ENCODE results near the gene RAB35.

RAB35 gene

DNA sequence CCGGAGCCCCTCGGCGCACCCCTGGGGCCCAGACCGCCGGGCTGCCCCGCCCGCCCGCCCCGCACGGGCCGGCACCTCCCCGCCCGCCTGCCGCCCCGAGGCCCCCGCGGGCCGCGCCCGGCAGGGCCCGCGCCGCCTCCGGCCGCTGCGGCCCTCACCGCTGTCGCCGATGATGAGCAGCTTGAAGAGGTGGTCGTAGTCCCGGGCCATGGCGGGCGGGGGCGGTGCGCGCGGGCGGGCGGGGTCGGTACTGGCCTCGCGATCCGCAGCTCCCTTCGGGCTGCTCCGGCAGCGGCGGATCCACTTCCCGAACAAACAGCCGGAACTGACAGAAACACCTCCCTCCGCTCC, at the start of gene RAB35:
Gene RAB35, minus strand, starts transcription at position 313 of the 351 bp plus-strand sequence. Its CDS starts 103 bp downstream, at position 210.
- DNase-seq: no peak

DNA sequence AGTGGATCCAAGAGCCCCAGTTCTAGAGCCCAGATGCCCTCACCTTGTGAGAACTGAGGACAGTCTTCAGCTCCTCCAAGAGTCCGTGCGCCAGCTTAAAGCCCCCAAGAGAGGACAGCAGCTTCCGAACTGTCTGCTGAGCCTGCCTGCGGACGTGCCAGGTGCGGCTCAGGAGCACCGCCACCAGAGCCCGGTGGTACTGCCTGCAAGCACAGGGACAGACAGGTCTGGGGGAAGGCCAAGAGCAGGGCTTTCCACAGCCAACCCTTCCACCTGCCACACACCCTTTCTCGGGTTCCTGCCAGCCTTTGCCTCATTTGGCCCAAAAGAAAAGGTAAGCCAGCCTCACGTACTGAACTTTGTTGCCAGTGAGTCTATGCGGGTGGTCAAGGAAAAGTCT, 47.7 kb upstream of the RAB35 start:
- DNase-seq: no peak

DNA sequence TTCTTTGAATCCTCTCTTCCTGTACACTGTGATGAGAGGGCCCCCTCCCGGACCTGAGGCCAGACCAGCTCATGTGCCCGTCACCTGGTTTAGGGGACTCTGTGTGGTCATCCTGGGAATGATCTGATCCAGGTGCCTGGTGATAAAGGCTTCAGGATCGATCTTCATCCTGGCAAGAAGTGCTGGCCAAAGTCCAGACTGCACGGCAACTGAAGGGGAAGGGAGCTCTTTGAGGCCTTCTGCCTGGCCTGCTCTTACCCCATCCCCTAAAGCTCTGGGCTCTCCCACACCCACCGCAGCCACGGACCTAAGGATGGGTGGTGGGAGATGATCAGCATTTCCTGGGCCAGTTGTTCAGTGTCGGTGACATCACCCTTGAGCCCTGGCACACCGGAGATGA, 46.2 kb upstream of the RAB35 start:
- no peak for DNase-seq

DNA sequence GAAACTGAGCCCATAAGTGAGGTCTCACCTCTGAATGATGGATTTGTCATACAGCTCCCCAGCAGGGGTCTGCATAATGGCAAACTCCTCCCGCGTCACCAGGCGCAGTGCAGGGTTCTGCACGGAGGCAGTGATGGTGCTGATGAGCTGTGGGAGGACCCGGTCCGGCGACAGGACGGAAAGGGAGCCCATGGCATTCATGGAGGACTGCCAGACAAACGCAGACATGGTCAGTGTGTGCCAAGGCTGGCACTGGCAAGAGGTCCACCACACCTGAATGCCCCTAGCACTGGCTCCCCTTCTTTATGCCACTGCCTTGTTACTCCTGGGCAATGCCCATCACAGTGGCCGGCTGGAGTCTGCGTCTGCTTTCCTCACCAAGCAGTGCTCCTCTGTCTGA, 45.3 kb upstream of the RAB35 start:
- no peak for DNase-seq

- DNase-seq: no peak
These were observed 43.1 kb upstream of the RAB35 start for GRCh38 chr12:120159509-120160237.

GRCh38 chr12:120158351-120158750, 41.8 kb upstream of the RAB35 start:
- no peak for DNase-seq

GRCh38 chr12:120157678-120158077, 41.1 kb upstream of the RAB35 start:
- no peak for DNase-seq

GRCh38 chr12:120156315-120157259, 40.0 kb upstream of the RAB35 start:
- DNase-seq: no peak

DNA sequence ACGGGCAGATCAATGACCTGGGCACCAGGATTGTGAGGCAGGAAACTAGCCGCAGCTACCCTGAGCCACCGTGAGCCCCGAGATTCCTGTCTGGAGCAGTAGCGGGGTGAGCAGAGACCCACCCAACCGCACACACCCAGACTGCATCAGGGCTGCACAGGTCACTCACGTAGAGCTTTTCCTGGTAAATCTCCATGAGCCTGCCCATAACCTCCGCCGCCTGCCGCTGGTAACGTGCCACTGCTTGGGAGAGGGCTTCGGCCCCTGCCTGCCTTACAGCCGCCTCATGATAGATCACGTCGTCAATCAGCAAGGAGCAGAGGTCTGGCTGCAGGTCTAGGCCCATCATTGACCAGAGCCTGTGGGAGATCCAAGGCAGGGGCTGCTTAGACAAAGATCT, 38.5 kb upstream of the RAB35 start:
- DNase-seq: no peak

DNA sequence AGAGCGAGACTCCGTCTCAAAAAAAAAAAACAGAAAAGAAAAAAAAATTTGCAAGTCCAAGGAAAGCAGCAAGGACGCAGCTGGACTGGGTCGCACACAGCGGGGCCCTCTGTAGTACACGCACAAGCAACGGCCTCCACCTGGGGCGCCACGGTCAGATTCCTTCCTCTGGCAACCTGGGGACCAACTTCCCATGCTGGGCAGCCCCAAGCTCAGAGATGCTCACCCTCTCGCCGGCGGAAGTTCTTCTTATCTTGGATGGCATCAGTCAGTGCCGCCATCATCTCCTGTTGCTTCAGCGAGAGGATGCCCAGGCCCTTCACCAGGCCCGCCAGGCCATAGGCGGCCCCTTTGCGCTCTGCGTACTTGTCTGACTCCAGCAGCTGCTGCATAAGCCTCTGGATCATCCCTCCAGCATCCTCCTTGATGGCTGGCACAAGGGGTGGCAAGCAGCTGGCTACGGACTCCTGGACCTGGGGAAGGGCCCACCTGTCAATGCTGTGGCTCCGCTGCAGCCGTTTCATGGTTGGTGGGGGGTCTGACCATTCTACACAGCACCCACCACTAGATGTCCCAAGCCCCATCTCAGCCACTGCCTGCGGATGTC, 34.5 kb upstream of the RAB35 start:
- DNase-seq: no peak

DNA sequence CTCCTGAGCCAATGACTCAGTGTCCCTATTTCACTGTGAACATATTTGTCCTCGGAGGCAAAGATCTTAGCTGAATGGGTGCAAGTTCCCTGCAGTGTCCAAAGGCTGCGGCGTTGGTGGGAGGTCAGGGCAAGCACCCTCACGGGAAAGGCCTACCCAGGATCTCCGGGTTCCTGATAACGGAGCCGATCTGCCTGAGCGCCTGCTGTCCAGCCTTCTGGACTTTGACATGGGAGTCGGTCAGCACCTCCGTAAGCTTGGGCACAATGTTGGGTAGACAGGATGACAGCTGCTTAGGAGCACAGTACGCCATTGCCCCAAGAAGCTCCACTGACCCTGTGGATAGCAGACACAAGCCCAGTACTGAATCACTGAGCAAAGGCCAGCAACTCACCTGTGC, 31.5 kb upstream of the RAB35 start:
- no peak for DNase-seq

- no peak for DNase-seq
These were observed 28.6 kb upstream of the RAB35 start for GRCh38 chr12:120145164-120145563.

DNA sequence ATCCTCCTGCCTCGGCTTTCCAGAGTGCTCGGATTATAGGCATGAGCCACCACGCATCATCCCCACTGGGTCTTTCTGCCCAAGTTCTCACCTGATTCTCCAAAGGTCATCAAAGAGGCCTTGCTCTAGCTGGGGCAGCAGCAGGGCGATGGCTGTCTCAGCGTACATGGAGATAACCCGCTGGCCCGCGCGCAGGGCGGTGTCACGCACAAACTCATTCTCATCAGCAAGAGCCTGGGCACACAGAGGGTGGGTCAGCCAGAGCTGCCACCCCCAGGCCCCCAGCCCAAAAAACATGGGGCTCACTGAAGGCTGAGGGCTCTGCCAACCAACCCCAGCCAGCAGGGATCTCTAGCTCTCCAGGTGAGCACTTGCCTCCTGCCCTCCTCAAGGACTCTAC, 27.7 kb upstream of the RAB35 start:
- no peak for DNase-seq

DNA sequence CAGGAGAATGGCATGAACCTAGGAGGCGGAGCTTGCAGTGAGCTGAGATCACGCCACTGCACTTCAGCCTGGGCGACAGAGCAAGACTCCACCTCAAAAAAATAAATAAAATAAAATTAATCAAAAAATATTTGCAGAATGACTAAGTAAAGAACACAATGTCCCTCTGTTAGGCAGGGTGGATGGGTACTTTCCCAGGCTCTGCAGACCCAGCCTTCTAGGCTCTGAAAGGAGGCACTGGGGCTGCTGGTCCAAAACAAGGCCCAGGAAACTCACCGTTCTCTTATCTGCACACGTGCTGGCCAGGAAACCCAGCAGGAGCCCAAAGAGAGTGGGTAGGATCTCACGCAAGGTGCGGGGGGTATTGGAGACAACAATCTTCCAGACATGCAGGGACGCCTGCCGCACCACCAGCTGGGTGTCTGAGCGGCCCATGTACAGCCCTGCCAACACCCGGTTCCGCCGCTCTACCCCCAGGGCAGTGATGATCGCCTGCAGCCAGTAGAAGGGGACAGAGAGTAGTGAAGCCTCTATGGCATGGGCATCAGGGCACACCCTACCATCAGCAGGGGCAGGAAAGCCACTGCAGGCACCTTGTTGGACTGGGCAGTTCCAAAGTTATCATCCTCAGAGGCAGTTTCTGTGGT, 25.8 kb upstream of the RAB35 start:
- no peak for DNase-seq

- no peak for DNase-seq
These were observed 24.8 kb upstream of the RAB35 start for GRCh38 chr12:120141336-120141735.

- no peak for DNase-seq
These were observed 24.1 kb upstream of the RAB35 start for GRCh38 chr12:120140603-120141002.

DNA sequence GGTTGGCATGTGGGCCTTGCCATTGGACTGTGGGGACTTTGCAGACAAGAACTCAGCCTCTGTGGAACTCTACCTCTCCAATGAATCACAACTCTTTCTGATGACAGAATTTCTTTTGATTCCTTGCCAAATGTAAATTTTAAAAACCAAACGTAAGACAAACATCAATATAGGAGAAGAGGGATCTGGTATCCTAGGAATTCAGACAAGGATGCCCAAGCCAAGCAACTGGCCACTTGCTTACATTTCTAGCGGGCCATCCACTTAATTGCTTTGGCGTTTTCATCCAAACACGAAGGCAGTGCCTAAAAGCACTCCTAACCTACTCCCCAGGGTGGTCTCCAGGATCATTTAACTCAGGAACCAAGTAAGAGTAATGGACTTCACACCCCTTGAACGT, 23.4 kb upstream of the RAB35 start:
- DNase-seq: no peak

DNA sequence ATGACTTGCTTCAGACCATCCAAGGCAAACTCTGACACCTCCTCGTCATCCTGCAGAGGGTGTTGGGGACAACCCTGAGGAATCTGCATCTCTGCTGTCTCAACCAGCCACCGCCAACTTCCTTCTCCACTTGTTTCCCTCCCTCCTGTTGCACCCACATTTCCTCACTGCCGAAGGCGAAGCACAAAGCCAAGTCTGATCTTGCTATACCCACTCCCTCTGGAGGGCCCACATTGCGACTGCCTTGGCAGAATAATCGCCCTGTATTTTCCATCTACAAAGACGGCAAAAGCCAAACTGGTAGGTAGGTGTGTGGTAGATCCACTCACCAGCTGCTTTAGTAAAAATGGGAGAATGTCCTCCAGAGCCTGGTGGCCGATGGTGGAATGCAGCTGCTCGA, 21.8 kb upstream of the RAB35 start:
- no peak for DNase-seq

DNA sequence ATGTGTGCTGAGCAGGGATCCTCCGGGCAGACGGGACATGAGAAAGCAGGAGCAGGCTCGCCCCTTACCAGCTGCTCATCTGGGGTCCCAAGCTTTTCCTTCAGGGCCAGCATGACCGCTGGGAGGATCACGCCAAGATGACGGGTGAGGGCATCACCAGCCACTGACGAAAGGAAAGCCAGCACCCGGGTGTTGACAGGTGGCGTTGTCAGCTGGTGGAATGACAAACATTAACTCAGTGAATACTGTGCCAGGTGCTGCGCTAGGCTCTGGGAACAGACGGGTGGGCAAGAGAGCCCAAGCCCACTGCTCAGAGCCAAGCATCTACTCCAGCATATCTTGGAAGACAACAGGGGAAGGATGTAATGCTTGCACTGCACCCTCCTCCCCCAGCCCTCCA, 21.3 kb upstream of the RAB35 start:
- DNase-seq: no peak

DNA sequence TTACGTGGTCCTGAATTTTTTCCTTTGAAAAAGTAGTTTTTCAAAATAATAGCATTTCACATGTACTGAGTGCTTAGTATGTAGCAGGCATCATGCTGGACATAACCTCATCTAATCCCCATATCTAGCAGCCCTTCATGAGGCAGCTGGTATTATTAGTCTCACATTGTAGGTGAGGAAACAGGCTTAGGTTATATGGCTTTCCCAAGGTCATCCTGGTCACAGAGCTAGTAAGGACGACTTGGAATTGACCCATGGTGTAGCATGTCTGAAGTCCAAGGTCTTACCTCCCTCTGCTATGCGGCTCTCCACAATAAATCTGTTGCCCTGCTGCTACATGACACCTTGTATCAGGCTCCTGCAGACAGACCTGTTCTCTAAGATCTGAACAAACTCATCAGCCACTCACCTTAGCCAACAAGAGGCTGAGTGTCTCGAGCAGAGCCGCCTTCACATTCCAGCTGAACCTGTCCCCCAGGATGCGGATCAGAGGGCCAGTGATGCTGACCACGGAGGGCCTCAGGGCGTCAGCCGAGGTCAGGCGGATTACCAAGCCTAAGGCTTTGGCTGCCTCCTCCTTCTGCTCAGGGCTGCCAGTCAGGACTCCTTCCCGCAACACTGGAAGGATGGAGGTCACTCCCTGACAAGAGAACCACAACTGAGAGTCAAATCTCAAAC, 19.7 kb upstream of the RAB35 start:
- no peak for DNase-seq

GRCh38 chr12:120134307-120134980, 17.9 kb upstream of the RAB35 start:
- DNase-seq: no peak

- DNase-seq: no peak
These were observed 16.4 kb upstream of the RAB35 start for GRCh38 chr12:120132863-120133385.

Measured in NCI-H82 (cell line).